IMR-90 (cell line): ENCODE results near the gene DDX41. TPM values are rescaled to one million over a fixed set of nuclear protein-coding genes. Genes with fewer than 3 reads are reported as not detected.

ENCODE experiments used
- ATAC-seq: fragments of 200-7000 bp; cut with Tn5 transposase; 2 replicates; pipeline ENCODE4 v1.9.1; 2020; ENCODE audit warnings: low read depth, mild to moderate bottlenecking, moderate library complexity
- BruUV-seq: library from RNA; stranded (reverse); fragments of 400-500 nt; replicated peaks from 2 replicates; lab custom pipeline; 2021; lab: Mats Ljungman, UMichigan
- CTCF ChIA-PET: fragments of 300-600 bp; formaldehyde crosslinking; extraction: SDS; loops from one replicate; lab custom pipeline; 2021; ENCODE audit warnings: antibody characterized with exemption; lab: Yijun Ruan, JAX
- POLR2A ChIA-PET: fragments of 300-600 bp; sonication (Branson Sonifier 250); formaldehyde crosslinking; loops from one replicate; lab custom pipeline; 2022; ENCODE audit warnings: antibody characterized with exemption; ENCODE audit not compliant: unreplicated experiment; lab: Charles Lee
- DNase-seq: peaks from one replicate; pipeline ENCODE4 v3.0.0; 2013
- H2AFZ ChIP-seq: replicated peaks from 2 replicates; pipeline ENCODE3; 2013; ENCODE audit warnings: low read length, mild to moderate bottlenecking; ENCODE audit not compliant: poor library complexity
- H2AK5ac ChIP-seq: 2 replicates; pipeline ENCODE4 v1.6.1; 2013; ENCODE audit warnings: low read depth, low read length, inconsistent platforms
- H2AK9ac ChIP-seq: replicated peaks from 2 replicates; pipeline ENCODE3; 2013; ENCODE audit warnings: mild to moderate bottlenecking, low read depth, low read length, moderate library complexity; ENCODE audit not compliant: poor library complexity
- H2BK120ac ChIP-seq: 2 replicates; pipeline ENCODE4 v1.6.1; 2013; ENCODE audit warnings: low read depth, low read length, inconsistent platforms
- H2BK15ac ChIP-seq: 3 replicates; pipeline ENCODE4 v1.6.1; 2013; ENCODE audit warnings: low read depth, low read length, inconsistent platforms
- H2BK20ac ChIP-seq: 2 replicates; pipeline ENCODE4 v1.6.1; 2013; ENCODE audit warnings: low read depth, mild to moderate bottlenecking, inconsistent platforms, low read length, moderate library complexity
- H2BK5ac ChIP-seq: 2 replicates; pipeline ENCODE4 v1.6.1; 2013; ENCODE audit warnings: mild to moderate bottlenecking, low read depth, low read length, inconsistent platforms; ENCODE audit not compliant: poor library complexity, severe bottlenecking
- H3K14ac ChIP-seq: replicated peaks from 2 replicates; pipeline ENCODE4 v1.6.1; 2013; ENCODE audit warnings: low read depth, low read length, inconsistent platforms
- H3K18ac ChIP-seq: 2 replicates; pipeline ENCODE4 v1.6.1; 2013; ENCODE audit warnings: low read depth, low read length, control low read depth
- H3K23ac ChIP-seq: 2 replicates; pipeline ENCODE4 v1.6.1; 2013; ENCODE audit warnings: low read depth, low read length, inconsistent platforms
- H3K27ac ChIP-seq: 2 replicates; pipeline ENCODE4 v1.5.1; 2013; ENCODE audit warnings: mild to moderate bottlenecking, control low read depth, low read length; ENCODE audit not compliant: insufficient read depth
- H3K27me3 ChIP-seq: 2 replicates; pipeline ENCODE4 v1.6.1; 2013; ENCODE audit warnings: low read length; ENCODE audit not compliant: control insufficient read depth, insufficient read depth
- H3K36me3 ChIP-seq: 2 replicates; pipeline ENCODE4 v1.6.1; 2013; ENCODE audit warnings: low read length, mixed read lengths; ENCODE audit not compliant: control insufficient read depth, insufficient read depth
- H3K4ac ChIP-seq: 2 replicates; pipeline ENCODE4 v1.6.1; 2013; ENCODE audit warnings: low read depth, low read length, inconsistent platforms
- H3K4me1 ChIP-seq: 2 replicates; pipeline ENCODE4 v1.6.1; 2013; ENCODE audit warnings: low read length, mixed read lengths; ENCODE audit not compliant: control insufficient read depth, insufficient read depth
- H3K4me2 ChIP-seq: 2 replicates; pipeline ENCODE4 v1.6.1; 2013; ENCODE audit warnings: low read depth, mild to moderate bottlenecking, control low read depth, low read length, moderate library complexity
- H3K4me3 ChIP-seq: 2 replicates; pipeline ENCODE4 v1.5.1; 2013; ENCODE audit warnings: low read depth, mild to moderate bottlenecking, control low read depth, low read length, moderate library complexity; ENCODE audit not compliant: insufficient read depth
- H3K56ac ChIP-seq: 2 replicates; pipeline ENCODE4 v1.6.1; 2013; ENCODE audit warnings: low read length, inconsistent platforms; ENCODE audit not compliant: insufficient read depth; ENCODE audit errors: extremely low read depth
- H3K79me1 ChIP-seq, 2 experiments: 2 replicates each; pipeline ENCODE4 v1.6.1; 2013; ENCODE audit warnings: low read length in 2 of 2, inconsistent platforms in 1 of 2, low read depth in 1 of 2
- H3K9ac ChIP-seq: 2 replicates; pipeline ENCODE4 v1.6.1; 2013; ENCODE audit warnings: low read depth, low read length, control low read depth
- H3K9me1 ChIP-seq: 2 replicates; pipeline ENCODE4 v1.6.1; 2013; ENCODE audit warnings: low read length, inconsistent platforms; ENCODE audit not compliant: insufficient read depth
- H3K9me3 ChIP-seq: 2 replicates; pipeline ENCODE4 v1.6.1; 2013; ENCODE audit warnings: low read length; ENCODE audit not compliant: control insufficient read depth, insufficient read depth
- H4K20me1 ChIP-seq: 2 replicates; pipeline ENCODE4 v1.6.1; 2013; ENCODE audit warnings: low read length, inconsistent platforms; ENCODE audit not compliant: insufficient read depth
- H4K5ac ChIP-seq: 2 replicates; pipeline ENCODE4 v1.6.1; 2013; ENCODE audit warnings: mild to moderate bottlenecking, low read depth, low read length, control low read depth
- H4K8ac ChIP-seq, 2 experiments: 2 replicates each; pipeline ENCODE4 v1.6.1; 2013; ENCODE audit warnings: low read depth in 2 of 2, low read length in 2 of 2, control low read depth in 1 of 2, inconsistent platforms in 1 of 2
- H4K91ac ChIP-seq: 2 replicates; pipeline ENCODE4 v1.6.1; 2013; ENCODE audit warnings: low read depth, low read length, inconsistent platforms; ENCODE audit not compliant: insufficient read depth
- CEBPB ChIP-seq: IDR thresholded peaks from 2 replicates; pipeline ENCODE4 v1.6.1; 2012; ENCODE audit warnings: low read depth, low read length, improper control_type of control experiment
- CHD1 ChIP-seq: IDR thresholded peaks from 2 replicates; pipeline ENCODE4 v1.6.1; 2012; ENCODE audit warnings: low read depth, low read length, improper control_type of control experiment
- ELK1 ChIP-seq: fragments of 150-350 bp; IDR thresholded peaks from 2 replicates; pipeline ENCODE4 v1.6.1; 2016; ENCODE audit warnings: low read depth, mild to moderate bottlenecking, low read length, moderate library complexity, borderline replicate concordance
- FOS ChIP-seq: fragments of 150-350 bp; IDR thresholded peaks from 2 replicates; pipeline ENCODE4 v1.6.1; 2016; ENCODE audit warnings: low read depth, low read length
- MAFK ChIP-seq: IDR thresholded peaks from 2 replicates; pipeline ENCODE4 v1.6.1; 2012; ENCODE audit warnings: low read depth, low read length, improper control_type of control experiment
- MAZ ChIP-seq: IDR thresholded peaks from 2 replicates; pipeline ENCODE4 v1.6.1; 2012; ENCODE audit warnings: low read depth, mild to moderate bottlenecking, low read length, improper control_type of control experiment, moderate library complexity, borderline replicate concordance
- POLR2A ChIP-seq: IDR thresholded peaks from 2 replicates; pipeline ENCODE4 v1.6.1; 2012; ENCODE audit warnings: mild to moderate bottlenecking, low read depth, low read length
- RAD21 ChIP-seq: IDR thresholded peaks from 2 replicates; pipeline ENCODE4 v1.6.1; 2012; ENCODE audit warnings: low read length, improper control_type of control experiment
- RCOR1 ChIP-seq: IDR thresholded peaks from 2 replicates; pipeline ENCODE4 v1.6.1; 2012; ENCODE audit warnings: mild to moderate bottlenecking, low read length, improper control_type of control experiment; ENCODE audit not compliant: insufficient replicate concordance
- SMC3 ChIP-seq: fragments of 150-350 bp; IDR thresholded peaks from 2 replicates; pipeline ENCODE4 v1.6.1; 2016; ENCODE audit warnings: low read depth, mild to moderate bottlenecking, antibody characterized with exemption, low read length, moderate library complexity
- USF2 ChIP-seq: fragments of 150-350 bp; IDR thresholded peaks from 2 replicates; pipeline ENCODE4 v1.6.1; 2017; ENCODE audit warnings: mild to moderate bottlenecking, antibody characterized with exemption, low read length, low read depth
- WGBS, 2 experiments: methylation state at CpG; one replicate each; pipeline versions ENCODE4 v1.1.5 to v1.1.7; 2013; ENCODE audit warnings: missing lambda C conversion rate in 2 of 2; ENCODE audit not compliant: insufficient read length in 1 of 2; ENCODE audit errors: extremely low coverage in 2 of 2; 5-methylcytosine and 5-hydroxymethylcytosine counted together
- dilution Hi-C: fragments of 300-500 bp; cut with HindIII; formaldehyde crosslinking; loops from one replicate; pipeline ENCODE4 v1.14.3; 2018; ENCODE audit warnings: low sequenced_read_pairs; ENCODE audit not compliant: unreplicated experiment
- in situ Hi-C: fragments of 300-500 bp; cut with MboI; formaldehyde crosslinking; loops from 3 replicates; pipeline ENCODE4 v1.14.3; 2019; ENCODE audit warnings: low sequenced_read_pairs, inconsistent platforms, mixed read lengths
- intact Hi-C: fragments of 100-400 bp; cut with micrococcal nuclease; formaldehyde crosslinking; loops from 2 replicates; pipeline ENCODE4 v1.10.0; 2022
- polyA plus RNA-seq, 3 experiments: library from polyadenylated mRNA; depleted of rRNA; stranded (reverse); fragments of >200 nt; gene quantifications; 2 replicates each; pipeline ENCODE4 v1.2.3, GENCODE V29; 2012; ENCODE audit warnings: low replicate concordance in 1 of 3
- total RNA-seq: library from RNA; depleted of rRNA; stranded (reverse); fragments of >200 nt; gene quantifications from 2 replicates; pipeline ENCODE4 v1.2.3, GENCODE V29; 2012

The DDX41 gene
- total and polyA plus RNA-seq, 2 of the 4 experiments (the other 2 are of a cell fraction): 130 to 170 TPM

GRCh38 chr5:177491983-177492746 is 24.6 kb downstream of the DDX41 start:
- Histone ChIP-seq H2BK5ac (no peak overlapping the region), H3K18ac (no peak overlapping the region), H3K4ac (no peak overlapping the region), H3K14ac (no peak overlapping the region), H4K8ac (no peak overlapping the region), H2AK9ac (peak overlapping the region; percentile 24), H4K91ac (no peak overlapping the region), H2BK15ac (no peak overlapping the region), H3K27ac (no peak overlapping the region), H4K20me1 (peaks cover 96% of the 10 kb centered on the region), H2BK120ac (no peak overlapping the region), H3K4me2 (no peak overlapping the region), H2AFZ (no peak overlapping the region), H3K4me1 (peaks cover 25% of the 10 kb centered on the region), H3K79me1 (peaks cover 34 to 80% of the 10 kb centered on the region in 2 experiments), H4K5ac (no peak overlapping the region), H3K9me3 (no peaks in the 10 kb centered on the region), H3K36me3 (peaks cover 79% of the 10 kb centered on the region), H3K9me1 (peaks cover 8% of the 10 kb centered on the region), H3K23ac (no peak overlapping the region), H3K27me3 (no peaks in the 10 kb centered on the region), H3K4me3 (no peak overlapping the region), H3K9ac (no peak overlapping the region), H2AK5ac (no peak overlapping the region), H3K56ac (no peak overlapping the region), H2BK20ac (no peak overlapping the region)
- ChIA-PET POLR2A (interaction anchor here (0.6 to 0.8 kb wide), 2 partner anchors 15 to 38 kb away, joined by 3 read pairs; no protein-coding TSS in a partner anchor), CTCF (no interaction called here)
- in situ Hi-C loops: no loop called here
- WGBS, 2 experiments: 92% methylated on average over 44 of the region's 54 CpGs; no CpG with 5 or more reads in 1 of the 2 experiments
- ATAC-seq (no peak), DNase-seq (no peak)
- no TSS peak for BruUV-seq
- TF ChIP-seq FOS (no peak), USF2 (no peak), MAZ (no peak), POLR2A (no peak), SMC3 (no peak), RAD21 (no peak), CHD1 (no peak), RCOR1 (no peak), MAFK (no peak), ELK1 (no peak), CEBPB (no peak)
- dilution Hi-C loops: no loop called here
- intact Hi-C loops: no loop called here
